Measurements from ENCODE around the gene BIVM.

Gene BIVM

GRCh38 chr13:102792396-102792795 lies 6.5 kb upstream of the BIVM start:
- DNase-seq = no peak

GRCh38 chr13:102793611-102794355 lies 5.1 kb upstream of the BIVM start:
- no peak for DNase-seq

DNA sequence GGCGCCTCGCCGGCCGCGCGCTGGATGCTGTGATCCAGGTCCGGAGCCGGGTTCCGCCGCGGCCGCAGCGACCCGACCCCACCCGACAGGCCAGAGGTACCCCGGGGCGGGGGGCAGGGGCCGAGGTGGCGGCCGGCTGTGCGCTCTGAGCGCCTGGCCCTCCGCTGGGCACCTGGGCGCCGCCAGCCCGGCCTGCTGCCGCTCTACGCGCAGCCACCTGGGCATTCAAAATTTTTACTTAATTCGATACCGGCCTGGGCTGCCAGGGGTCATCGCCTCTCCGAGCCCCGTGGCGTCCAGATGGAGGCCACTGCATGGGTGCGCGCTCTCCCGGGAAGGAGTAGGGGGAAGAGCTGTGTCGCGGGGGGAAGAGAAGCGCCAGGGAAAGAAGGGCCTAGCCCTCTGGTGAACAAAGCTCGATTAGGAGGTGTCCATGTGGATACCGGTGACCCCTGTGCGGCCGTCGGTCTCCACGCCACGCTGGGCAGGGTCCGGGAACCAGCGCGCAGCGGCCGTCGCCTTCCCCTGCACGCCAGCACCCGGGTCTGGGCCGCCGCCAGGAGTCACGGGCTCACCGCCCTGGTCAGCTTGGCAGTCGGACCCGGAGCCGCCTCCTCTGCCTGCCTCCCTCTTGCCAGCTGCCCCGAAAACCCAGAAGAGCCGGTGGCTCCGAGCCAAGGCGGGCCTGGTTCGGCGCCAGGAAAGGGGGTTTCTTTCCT lies 666 bp downstream of the BIVM start:
- DNase-seq = no peak

- peak; percentile 81 for DNase-seq
These were observed 1.5 kb downstream of the BIVM start for GRCh38 chr13:102800145-102801041.

DNA sequence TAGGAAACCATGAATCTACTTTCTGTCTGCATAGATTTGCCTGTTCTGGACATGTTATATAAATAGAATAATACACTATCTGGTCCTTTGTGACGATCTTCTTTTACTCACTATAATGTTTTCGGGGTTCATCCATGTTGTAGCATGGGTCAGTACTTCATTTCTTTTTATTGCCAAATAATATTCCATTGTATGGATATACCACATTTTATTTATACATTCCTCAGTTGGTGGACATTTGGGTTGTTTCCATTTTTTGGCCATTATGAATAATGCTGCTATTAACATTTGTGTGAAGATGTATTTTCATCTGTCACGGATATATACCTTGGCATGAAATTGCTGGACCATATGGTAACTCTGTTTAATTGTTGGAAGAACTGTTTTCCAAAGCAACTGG lies 6.8 kb downstream of the BIVM start:
- no peak for DNase-seq

- DNase-seq = no peak
These were observed 8.8 kb downstream of the BIVM start for GRCh38 chr13:102807699-102808098.

- DNase-seq = no peak
These were observed 13.8 kb downstream of the BIVM start for GRCh38 chr13:102812611-102813287.

- no peak for DNase-seq
These were observed 15.2 kb downstream of the BIVM start for GRCh38 chr13:102814025-102814607.

DNA sequence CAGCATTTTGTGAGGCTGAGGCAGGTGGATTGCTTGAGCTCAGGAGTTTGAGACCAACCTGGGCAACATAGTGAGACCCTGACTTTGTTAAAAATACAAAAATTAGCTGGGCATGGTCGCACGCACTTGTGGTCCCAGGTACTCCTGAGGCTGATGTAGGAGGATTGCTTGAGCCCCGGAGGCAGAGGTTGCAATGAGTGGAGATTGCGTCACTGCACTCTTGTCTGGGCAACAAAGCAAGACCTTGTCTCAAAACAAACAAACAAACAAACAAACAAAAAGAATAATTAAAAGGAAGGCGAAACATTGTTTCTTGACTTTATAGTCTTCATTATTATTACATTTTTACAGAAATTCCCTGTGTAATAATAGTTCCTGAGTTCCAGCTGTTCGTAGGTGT lies 15.9 kb downstream of the BIVM start:
- no peak for DNase-seq

- DNase-seq = no peak
These were observed 16.9 kb downstream of the BIVM start for GRCh38 chr13:102815788-102816187.

DNA sequence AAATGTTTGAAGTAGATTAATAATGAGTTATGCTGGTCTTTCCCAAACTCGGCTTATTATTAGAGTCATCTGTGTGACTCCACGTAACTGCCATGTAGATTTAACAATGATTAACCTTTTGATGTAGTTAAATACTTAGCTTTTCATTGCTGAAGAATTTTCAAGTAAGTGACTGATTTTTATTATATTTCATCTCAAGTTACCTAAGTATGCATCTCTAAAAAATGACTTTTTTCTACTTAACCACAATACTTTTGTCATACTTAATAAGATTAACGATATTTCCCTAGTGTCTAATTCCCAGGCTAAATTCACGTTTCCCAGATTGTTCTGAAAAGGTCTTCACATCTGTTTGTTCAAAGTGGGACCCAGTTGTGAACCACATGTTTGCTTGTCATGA lies 17.8 kb downstream of the BIVM start:
- DNase-seq = no peak

GRCh38 chr13:102817241-102817640 lies 18.3 kb downstream of the BIVM start:
- no peak for DNase-seq

- DNase-seq = no peak
These were observed 19.0 kb downstream of the BIVM start for GRCh38 chr13:102817907-102818306.

DNA sequence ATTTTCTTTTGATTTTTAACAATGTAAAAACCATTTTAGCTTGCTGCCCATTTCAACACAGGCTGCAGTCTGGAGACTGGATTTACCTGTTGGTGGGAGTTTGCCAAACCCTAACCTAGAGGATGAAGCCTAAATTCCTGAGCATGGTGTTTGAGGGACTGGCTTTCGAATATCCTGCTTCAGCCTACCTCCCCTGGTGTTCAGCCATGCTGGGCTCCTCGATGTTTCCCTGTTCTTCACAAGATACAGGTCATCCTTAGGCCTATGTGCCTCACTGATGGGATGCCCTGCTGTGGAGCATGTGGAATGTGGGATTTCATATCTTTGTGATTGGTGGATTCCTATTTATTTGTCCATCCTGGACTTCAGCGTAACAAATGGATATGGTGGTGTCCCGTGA lies 26.5 kb downstream of the BIVM start:
- DNase-seq = no peak

DNA sequence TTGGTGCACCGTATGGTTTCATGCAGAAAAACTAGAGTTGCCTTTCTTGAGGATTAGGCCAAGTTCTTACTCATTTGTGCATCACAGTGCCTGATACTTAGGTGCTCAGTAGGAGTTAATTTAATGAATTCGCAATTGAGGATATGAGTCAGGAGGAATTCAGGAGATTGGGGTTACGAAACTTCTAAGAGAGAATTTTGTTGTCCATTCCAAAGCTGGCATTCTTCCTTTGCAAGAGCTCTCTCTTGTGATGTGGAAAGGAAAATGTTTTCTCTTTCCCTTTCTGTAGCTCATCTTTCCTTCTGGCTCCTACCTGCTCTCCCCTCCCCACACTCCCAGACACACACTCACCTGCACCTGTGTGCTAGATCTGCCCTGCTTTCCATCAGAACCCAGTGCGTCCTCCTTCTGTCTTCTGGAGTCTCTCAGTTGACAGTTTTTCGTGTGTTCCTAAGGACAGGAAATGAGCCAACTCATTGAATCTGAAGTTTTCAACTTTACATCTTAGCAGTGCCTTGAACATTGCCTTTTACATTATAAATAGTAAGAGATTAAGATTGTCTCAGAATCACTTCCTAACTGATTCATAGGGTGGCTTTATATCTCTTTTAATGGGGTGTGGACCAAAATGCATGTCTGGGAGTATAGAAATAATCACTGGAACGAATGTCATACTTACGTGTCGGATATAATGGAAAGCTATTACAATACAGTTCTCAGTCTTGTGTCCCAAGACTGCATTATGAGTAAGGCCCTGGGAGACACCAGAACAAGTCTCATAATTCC lies 27.2 kb downstream of the BIVM start:
- DNase-seq = no peak

DNA sequence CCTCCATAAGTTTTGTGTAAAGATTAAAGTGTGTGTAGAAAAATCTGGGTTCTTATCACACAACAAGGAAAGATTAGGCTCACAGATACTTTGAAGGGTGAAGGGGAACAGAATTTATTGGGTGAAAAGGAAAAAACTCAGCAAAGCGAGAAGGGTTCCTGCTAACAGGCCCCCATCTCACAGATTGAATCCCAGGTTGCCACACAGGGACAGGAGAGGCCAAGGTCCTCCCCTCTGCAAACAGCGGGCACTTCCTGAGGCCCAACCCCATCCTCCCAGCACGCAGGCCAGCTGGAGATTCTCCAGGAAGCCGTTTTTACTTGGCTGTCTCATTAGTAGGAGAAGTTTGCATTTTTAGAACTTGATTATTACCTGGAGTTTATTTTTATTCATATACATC lies 31.7 kb downstream of the BIVM start:
- DNase-seq = no peak

DNA sequence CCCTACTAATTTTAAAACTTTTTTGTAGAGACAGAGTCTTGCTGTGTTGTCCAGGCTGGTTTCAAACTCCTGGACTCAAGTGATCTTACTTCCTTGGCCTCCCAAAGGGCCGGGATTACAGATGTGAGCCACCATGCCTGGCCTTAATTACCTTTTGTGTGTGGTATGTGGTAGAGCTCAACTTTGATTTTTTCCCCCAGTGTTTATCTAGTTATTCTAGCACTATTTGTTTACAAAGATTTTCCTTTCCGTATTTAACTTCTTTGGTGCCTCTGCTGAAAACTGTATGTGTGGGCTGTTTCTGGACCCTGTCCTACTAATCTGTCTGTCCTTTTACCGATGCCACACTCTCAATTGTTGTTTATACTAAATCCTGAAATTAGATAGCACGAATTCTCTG lies 37.6 kb downstream of the BIVM start:
- DNase-seq = no peak

GRCh38 chr13:102838273-102838672 lies 39.4 kb downstream of the BIVM start:
- DNase-seq = no peak

DNA sequence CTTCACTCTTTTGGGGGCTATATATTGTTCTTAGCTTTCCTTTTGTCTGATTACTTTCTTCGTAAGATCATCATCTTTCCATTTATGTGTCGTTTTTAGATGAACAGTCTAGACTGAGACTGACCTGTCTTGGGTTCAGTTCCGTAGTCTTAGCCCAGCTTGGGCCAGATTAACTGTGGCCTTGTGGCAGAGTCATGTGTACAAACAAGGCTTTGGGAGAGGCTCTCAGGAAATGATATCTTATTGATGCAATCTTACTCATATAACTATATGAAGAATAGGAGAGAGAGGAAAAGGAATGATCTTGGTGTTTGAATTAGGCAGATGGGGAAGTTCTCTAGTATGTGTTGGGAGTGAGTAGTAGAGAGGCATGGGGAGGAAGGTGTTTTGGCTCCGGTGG lies 40.1 kb downstream of the BIVM start:
- DNase-seq = no peak

- no peak for DNase-seq
These were observed 40.5 kb downstream of the BIVM start for GRCh38 chr13:102839462-102839861.

DNA sequence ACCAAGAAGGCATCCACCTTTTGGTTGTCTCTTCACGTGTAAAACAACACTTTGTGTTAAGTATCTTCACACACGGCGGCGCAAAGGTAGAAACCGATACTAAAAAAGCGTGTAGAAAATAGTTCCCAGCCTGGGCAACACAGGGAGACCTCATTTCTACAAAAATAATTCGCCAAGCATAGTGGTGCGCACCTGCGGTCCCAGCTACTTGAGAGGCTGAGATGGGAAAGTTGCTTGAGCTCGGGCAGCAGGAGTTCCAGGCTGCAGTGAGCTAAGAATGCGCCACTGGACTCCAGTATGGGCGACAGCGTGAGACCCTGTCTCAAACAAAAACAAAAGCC lies 46.3 kb downstream of the BIVM start:
- no peak for DNase-seq
